Mammary epithelial cell (primary cell): ENCODE measurements around the gene CTSZ.

Experiments
- EZH2 ChIP-seq: IDR thresholded peaks from 2 replicates; pipeline ENCODE4 v1.6.1; 2012; ENCODE audit warnings: low read length, inconsistent platforms, borderline replicate concordance
- TF ChIP-seq, protein P1 (sequence below), 2 donors: IDR thresholded peaks in 1 of 2; conservative IDR thresholded peaks in 1 of 2; 2 replicates each; pipeline ENCODE4 v1.5.1; 2011 to 2012; ENCODE audit warnings: inconsistent platforms in 2 of 2, low read length in 2 of 2, mild to moderate bottlenecking in 2 of 2, control low read depth in 1 of 2, low read depth in 1 of 2; ENCODE audit not compliant: insufficient read depth in 1 of 2; ENCODE audit errors: extremely low read depth in 1 of 2

GRCh38 chr20:58986286-58986967, 20.6 kb downstream of the CTSZ start:
- TF ChIP-seq, protein P1, sequence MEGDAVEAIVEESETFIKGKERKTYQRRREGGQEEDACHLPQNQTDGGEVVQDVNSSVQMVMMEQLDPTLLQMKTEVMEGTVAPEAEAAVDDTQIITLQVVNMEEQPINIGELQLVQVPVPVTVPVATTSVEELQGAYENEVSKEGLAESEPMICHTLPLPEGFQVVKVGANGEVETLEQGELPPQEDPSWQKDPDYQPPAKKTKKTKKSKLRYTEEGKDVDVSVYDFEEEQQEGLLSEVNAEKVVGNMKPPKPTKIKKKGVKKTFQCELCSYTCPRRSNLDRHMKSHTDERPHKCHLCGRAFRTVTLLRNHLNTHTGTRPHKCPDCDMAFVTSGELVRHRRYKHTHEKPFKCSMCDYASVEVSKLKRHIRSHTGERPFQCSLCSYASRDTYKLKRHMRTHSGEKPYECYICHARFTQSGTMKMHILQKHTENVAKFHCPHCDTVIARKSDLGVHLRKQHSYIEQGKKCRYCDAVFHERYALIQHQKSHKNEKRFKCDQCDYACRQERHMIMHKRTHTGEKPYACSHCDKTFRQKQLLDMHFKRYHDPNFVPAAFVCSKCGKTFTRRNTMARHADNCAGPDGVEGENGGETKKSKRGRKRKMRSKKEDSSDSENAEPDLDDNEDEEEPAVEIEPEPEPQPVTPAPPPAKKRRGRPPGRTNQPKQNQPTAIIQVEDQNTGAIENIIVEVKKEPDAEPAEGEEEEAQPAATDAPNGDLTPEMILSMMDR (conservative IDR thresholded peaks at IDR 0.05 in 1 of 2, IDR thresholded peaks at IDR 0.05 in 1 of 2; ENCODE audit: extremely low read depth in 1 of 2, insufficient read depth in 1 of 2, low read depth in 1 of 2, low read length in 2 of 2): no peak
- TF ChIP-seq EZH2: no peak
